Neural crest cell (in vitro differentiated cells): Measurements from ENCODE around the gene MIPOL1. TPM values are rescaled to one million over a fixed set of nuclear protein-coding genes. Genes with fewer than 3 reads are reported as not detected.

Experiments
- DNase-seq: peaks from one replicate; pipeline ENCODE4 v3.0.0; 2021; ENCODE audit warnings: low read depth, mixed read lengths, low spot score
- H3K27ac Mint-ChIP-seq: one replicate; pipeline ENCODE4 v1.8.0; 2021; ENCODE audit warnings: mild to moderate bottlenecking, mixed read lengths; ENCODE audit not compliant: unreplicated experiment
- H3K27me3 Mint-ChIP-seq: 2 replicates; pipeline ENCODE4 v1.8.0; 2021; ENCODE audit warnings: low read depth, mild to moderate bottlenecking, mixed read lengths
- H3K36me3 Mint-ChIP-seq: 2 replicates; pipeline ENCODE4 v1.8.0; 2021; ENCODE audit warnings: low read depth, mild to moderate bottlenecking, mixed read lengths
- H3K4me1 Mint-ChIP-seq: 2 replicates; pipeline ENCODE4 v1.8.0; 2021; ENCODE audit warnings: mixed read lengths
- H3K4me3 Mint-ChIP-seq: one replicate; pipeline ENCODE4 v1.8.0; 2021; ENCODE audit warnings: mild to moderate bottlenecking, mixed read lengths
- H3K9me3 Mint-ChIP-seq: 2 replicates; pipeline ENCODE4 v1.8.0; 2021; ENCODE audit warnings: mixed read lengths
- total RNA-seq: library from RNA; stranded (reverse); gene quantifications from 2 replicates; pipeline ENCODE4 v1.2.1, GENCODE V29; 2021
- TF ChIP-seq, protein P1 (sequence below): fragments of 200-600 bp; sonication (generic); conservative IDR thresholded peaks from 2 replicates; pipeline ENCODE4 v1.5.0; 2021; ENCODE audit warnings: antibody characterized with exemption, mild to moderate bottlenecking

The MIPOL1 gene
- total RNA-seq, 1 donor from 2014 or later: 16.6 TPM

DNA sequence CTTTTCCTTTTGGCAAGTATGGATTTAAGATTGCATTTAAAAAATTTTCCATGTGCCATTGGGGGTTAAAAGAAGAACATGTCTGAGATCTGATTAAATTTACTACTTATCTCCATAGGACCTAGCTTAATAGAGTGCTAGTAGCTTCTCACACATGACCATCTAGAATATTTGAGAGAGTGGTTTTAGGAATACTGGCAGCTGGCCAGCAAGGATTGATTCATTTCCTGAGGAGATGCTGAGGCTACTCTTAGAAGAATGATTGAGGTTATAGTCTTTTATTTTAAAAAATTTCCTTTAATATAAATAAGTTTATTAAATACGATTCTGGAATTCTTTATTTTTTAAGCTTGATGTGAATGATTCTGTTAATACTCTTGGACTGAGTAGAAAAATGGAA lies 56.2 kb downstream of the MIPOL1 start:
- no peak overlapping the region for H3K27ac Mint-ChIP-seq
- TF ChIP-seq, protein P1, sequence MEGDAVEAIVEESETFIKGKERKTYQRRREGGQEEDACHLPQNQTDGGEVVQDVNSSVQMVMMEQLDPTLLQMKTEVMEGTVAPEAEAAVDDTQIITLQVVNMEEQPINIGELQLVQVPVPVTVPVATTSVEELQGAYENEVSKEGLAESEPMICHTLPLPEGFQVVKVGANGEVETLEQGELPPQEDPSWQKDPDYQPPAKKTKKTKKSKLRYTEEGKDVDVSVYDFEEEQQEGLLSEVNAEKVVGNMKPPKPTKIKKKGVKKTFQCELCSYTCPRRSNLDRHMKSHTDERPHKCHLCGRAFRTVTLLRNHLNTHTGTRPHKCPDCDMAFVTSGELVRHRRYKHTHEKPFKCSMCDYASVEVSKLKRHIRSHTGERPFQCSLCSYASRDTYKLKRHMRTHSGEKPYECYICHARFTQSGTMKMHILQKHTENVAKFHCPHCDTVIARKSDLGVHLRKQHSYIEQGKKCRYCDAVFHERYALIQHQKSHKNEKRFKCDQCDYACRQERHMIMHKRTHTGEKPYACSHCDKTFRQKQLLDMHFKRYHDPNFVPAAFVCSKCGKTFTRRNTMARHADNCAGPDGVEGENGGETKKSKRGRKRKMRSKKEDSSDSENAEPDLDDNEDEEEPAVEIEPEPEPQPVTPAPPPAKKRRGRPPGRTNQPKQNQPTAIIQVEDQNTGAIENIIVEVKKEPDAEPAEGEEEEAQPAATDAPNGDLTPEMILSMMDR: no peak
- no peak overlapping the region for H3K4me3 Mint-ChIP-seq
- H3K27me3 Mint-ChIP-seq: no peaks in the 10 kb centered on the region
- peaks cover 8% of the 10 kb centered on the region for H3K4me1 Mint-ChIP-seq
- DNase-seq: no peak
- H3K36me3 Mint-ChIP-seq: no peaks in the 10 kb centered on the region
- H3K9me3 Mint-ChIP-seq: no peaks in the 10 kb centered on the region

DNA sequence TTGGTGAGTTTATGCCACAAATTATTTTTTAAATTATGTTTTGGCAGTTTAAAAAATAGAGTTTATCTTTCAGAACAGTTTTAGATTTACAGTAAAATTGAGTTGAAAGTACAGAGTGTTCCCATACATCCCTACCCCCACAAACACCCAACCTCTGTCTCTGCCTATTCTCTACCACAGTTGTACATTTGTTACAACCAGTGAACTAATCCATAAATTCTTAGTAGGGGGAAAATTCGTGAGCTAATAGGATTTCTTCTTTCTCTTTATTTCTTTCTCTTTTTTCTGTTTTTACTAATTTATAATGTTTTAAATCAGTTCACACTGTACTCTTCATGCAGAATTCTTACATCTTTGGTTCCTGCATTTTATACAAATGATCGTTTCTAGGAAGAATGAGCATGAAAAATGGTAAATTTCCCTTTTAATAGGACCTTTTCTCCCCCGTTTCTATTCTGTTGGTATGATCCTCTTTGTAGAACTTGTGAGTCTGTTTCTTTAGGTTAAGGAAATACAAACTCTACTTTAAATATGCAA lies 56.7 kb downstream of the MIPOL1 start:
- Mint-ChIP-seq H3K36me3 (no peaks in the 10 kb centered on the region), H3K4me3 (no peak overlapping the region), H3K4me1 (peaks cover 8% of the 10 kb centered on the region), H3K27ac (no peak overlapping the region), H3K27me3 (no peaks in the 10 kb centered on the region), H3K9me3 (no peaks in the 10 kb centered on the region)
- TF ChIP-seq, protein P1: no peak
- DNase-seq: no peak

DNA sequence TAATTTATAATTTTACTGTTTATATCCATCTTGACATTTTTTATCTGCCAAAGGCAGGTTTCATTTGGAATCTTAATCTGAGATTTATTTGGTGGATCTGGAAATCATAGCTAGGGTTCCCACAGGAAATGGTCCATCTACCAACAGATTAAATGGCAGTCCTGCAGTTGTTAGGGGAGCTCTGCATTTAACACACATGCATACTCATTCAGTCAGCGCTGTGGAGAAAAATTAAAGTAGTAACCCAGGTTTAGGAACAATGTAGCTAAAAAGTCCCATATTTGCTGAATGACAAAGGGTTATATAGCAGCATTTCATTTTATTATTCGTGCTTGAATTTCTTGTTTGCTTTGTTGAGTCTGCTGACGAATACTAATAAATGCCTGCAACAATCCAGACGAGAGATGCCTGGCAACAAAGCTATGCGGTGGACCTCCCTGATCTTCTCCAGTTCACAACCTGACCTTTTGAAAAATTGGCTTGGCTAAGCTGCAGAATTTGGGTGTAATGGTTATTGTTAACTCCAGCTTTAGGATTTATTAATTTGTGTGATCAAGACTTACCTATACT lies 59.8 kb downstream of the MIPOL1 start:
- H3K9me3 Mint-ChIP-seq: no peaks in the 10 kb centered on the region
- no peaks in the 10 kb centered on the region for H3K36me3 Mint-ChIP-seq
- no peak overlapping the region for H3K27ac Mint-ChIP-seq
- H3K4me1 Mint-ChIP-seq: peaks cover 8% of the 10 kb centered on the region
- H3K4me3 Mint-ChIP-seq: no peak overlapping the region
- TF ChIP-seq, protein P1: no peak
- H3K27me3 Mint-ChIP-seq: no peaks in the 10 kb centered on the region
- no peak for DNase-seq

DNA sequence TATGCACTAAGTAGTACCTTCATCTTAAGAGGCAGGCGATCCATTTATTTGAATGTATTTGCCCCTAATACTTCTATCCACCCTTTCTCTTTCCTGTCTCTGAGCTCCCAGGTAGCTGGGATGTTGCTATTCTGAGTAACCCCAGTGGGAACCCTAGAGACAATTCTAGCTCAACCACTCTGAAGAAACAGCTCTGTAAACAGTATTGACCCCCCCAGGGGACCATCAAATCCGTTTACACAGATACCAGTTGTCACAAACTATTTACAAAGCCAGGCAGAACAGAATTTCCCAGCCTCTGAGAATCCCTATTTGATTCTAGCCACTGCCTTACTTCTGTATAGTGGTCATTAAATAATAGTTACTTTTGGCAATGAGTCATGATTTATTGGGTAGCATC lies 64.9 kb downstream of the MIPOL1 start:
- H3K36me3 Mint-ChIP-seq: no peaks in the 10 kb centered on the region
- no peaks in the 10 kb centered on the region for H3K27me3 Mint-ChIP-seq
- no peaks in the 10 kb centered on the region for H3K9me3 Mint-ChIP-seq
- no peak overlapping the region for H3K4me3 Mint-ChIP-seq
- TF ChIP-seq, protein P1: no peak
- no peak overlapping the region for H3K27ac Mint-ChIP-seq
- H3K4me1 Mint-ChIP-seq: peaks cover 4% of the 10 kb centered on the region
- no peak for DNase-seq

DNA sequence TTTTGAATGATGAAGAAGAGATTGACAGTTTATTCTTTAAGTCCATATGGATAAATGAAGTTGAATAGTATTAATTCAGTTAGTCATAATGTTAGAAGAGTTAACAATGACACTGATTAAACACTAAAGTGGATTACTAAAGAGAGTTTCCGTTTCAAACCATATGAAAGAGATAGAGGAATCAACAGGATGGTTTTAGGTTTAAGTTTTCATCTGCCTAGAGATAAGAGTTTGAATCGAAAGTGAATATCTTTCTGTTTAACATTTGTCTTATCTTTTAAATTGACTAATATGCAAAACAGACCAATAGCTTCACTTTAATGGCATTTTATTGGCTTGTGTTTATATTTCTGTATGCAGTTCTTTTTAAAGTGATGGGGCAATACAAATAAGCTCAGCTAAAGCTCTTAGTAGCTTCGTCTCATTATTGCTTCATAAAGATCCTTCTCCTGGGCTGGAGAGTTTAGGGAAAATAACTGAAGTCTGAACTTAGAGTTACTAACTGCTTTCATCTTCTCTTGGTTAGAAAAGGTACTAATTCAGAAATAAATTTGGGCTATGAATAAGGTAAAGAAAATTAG lies 66.0 kb downstream of the MIPOL1 start:
- no peaks in the 10 kb centered on the region for H3K36me3 Mint-ChIP-seq
- H3K27ac Mint-ChIP-seq: no peak overlapping the region
- no peak overlapping the region for H3K4me3 Mint-ChIP-seq

More for the DNA sequence above, 66.0 kb downstream of the MIPOL1 start:
- no peaks in the 10 kb centered on the region for H3K9me3 Mint-ChIP-seq
- TF ChIP-seq, protein P1: no peak
- H3K4me1 Mint-ChIP-seq: no peaks in the 10 kb centered on the region
- no peaks in the 10 kb centered on the region for H3K27me3 Mint-ChIP-seq
- DNase-seq: no peak
